Pancreas (tissue), 10 donors: ENCODE results near the gene KCNK16. TPM values are rescaled to one million over a fixed set of nuclear protein-coding genes. Genes with fewer than 3 reads are reported as not detected.

ENCODE experiments used
- ATAC-seq, 4 donors: fragments of 200-7000 bp; cut with Tn5 transposase; one replicate each; pipeline versions ENCODE4 v1.8.0 to v1.9.1; 2020; ENCODE audit warnings: mild to moderate bottlenecking in 4 of 4, moderate library complexity in 4 of 4
- DNase-seq, 6 donors: peaks; one replicate each; pipeline ENCODE4 v3.0.0-alpha.2; 2020
- FAIRE-seq: peaks from 2 replicates; lab custom pipeline; 2012; peaks lifted over from hg19 to GRCh38; lab: Jason Lieb, UNC
- H3K27ac ChIP-seq, 4 donors: fragments of 200-600 bp; sonication (generic); 1 replicate in 3 of 4; 2 replicates in 1 of 4; pipeline versions ENCODE4 v1.5.0 to v1.8.0; 2020
- H3K27me3 ChIP-seq, 4 donors: fragments of 200-600 bp; one replicate each; pipeline ENCODE4 v1.8.0; 2021
- H3K36me3 ChIP-seq, 3 donors: fragments of 200-600 bp; sonication (generic) in 1 of 3; one replicate each; pipeline versions ENCODE4 v1.5.0 to v1.8.0; 2020 to 2021
- H3K4me1 ChIP-seq, 3 donors: fragments of 200-600 bp; one replicate each; pipeline ENCODE4 v1.8.0; 2021
- H3K4me3 ChIP-seq, 4 donors: fragments of 200-600 bp; sonication (generic) in 2 of 4; one replicate each; pipeline versions ENCODE4 v1.5.0 to v1.8.0; 2020 to 2021
- H3K9me3 ChIP-seq, 4 donors: fragments of 200-600 bp; one replicate each; pipeline ENCODE4 v1.8.0; 2021
- WGBS, 2 donors: extraction: QIAGEN DNeasy Blood & Tissue Kit; methylation state at CpG; one replicate each; pipeline ENCODE4 v1.1.7; 2013; 5-methylcytosine and 5-hydroxymethylcytosine counted together
- intact Hi-C, 3 donors: fragments of 100-400 bp; cut with DNase I; formaldehyde crosslinking; loops; one replicate each; pipeline versions ENCODE4 v1.11.1 to v1.14.2; 2022
- polyA plus RNA-seq, 2 donors: library from polyadenylated mRNA; stranded (reverse); fragments of 200-250 nt; gene quantifications; one replicate each; pipeline ENCODE4 v1.2.3, GENCODE V29; 2013
- total RNA-seq, 6 donors: library from RNA; stranded (reverse); fragmentation: NEBNext Ultra II Directional in 4 of 6; extraction: Animal tissue kit (Norgen Biotek cat#: 25700) in 4 of 6; gene quantifications; one replicate each; pipeline versions ENCODE4 v1.2.1 to v1.2.4, GENCODE V29; 2021 to 2023
- TF ChIP-seq, protein P1 (sequence below), 4 donors: fragments of 200-600 bp; sonication (generic) in 3 of 4; IDR thresholded peaks; one replicate each; pipeline versions ENCODE4 v1.5.0 to v1.8.0; 2021; ENCODE audit warnings: antibody characterized with exemption in 4 of 4
- donor health status: healthy with polysubstance abuse.
- donor health status: DM: no; HTN: no; CAD: no; lungs with moderate emphysema.
- donor health status: DM: no; HTN: no; CAD: no.
- donor health status: control.
- donor health status: control.
- donor health status: Bipolar disorder and iron deficiency.
- donor health status: DM: yes; HTN: yes; CAD: no.
- donor health status: DM: no; HTN: no; CAD: no.
- donor health status: DM: no; HTN: no; CAD: no.
- donor health status: DM: yes; HTN: yes; CAD: no.

The KCNK16 gene
- total and polyA plus RNA-seq, 8 donors, result 1.7 to 121 (median 6.1) TPM

DNA sequence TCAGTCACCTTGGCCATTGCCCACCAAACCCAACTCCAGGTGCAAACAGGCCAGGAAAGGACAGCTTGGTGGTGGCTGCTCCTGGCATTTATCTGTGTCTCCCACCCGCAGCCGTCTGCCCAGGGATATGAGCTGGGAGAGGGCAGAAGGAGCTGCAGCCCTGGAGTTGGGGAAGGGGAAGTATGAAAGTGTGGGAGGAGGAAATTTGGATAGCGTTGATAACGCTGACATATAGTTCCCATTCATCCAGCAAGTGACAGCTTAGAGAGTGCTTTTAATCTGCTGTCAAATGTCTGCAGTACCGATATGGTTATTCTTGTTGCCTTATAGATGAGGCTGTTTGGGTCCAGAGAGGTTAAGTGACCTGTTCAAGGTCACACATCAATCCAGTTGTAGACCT is 741 bp downstream of the KCNK16 start:
- TF ChIP-seq, protein P1, sequence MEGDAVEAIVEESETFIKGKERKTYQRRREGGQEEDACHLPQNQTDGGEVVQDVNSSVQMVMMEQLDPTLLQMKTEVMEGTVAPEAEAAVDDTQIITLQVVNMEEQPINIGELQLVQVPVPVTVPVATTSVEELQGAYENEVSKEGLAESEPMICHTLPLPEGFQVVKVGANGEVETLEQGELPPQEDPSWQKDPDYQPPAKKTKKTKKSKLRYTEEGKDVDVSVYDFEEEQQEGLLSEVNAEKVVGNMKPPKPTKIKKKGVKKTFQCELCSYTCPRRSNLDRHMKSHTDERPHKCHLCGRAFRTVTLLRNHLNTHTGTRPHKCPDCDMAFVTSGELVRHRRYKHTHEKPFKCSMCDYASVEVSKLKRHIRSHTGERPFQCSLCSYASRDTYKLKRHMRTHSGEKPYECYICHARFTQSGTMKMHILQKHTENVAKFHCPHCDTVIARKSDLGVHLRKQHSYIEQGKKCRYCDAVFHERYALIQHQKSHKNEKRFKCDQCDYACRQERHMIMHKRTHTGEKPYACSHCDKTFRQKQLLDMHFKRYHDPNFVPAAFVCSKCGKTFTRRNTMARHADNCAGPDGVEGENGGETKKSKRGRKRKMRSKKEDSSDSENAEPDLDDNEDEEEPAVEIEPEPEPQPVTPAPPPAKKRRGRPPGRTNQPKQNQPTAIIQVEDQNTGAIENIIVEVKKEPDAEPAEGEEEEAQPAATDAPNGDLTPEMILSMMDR (IDR thresholded peaks at IDR 0.05), result no peak
- intact Hi-C loops, result no loop called here
- ATAC-seq, result no peak
- H3K27me3 ChIP-seq, result no peaks in the 10 kb centered on the region
- no peak overlapping the region for H3K27ac ChIP-seq
- no peaks in the 10 kb centered on the region for H3K4me1 ChIP-seq
- no peak for FAIRE-seq
- no peaks in the 10 kb centered on the region for H3K9me3 ChIP-seq
- peak in 1 of 6 donors; percentile 14 for DNase-seq
- WGBS, 2 donors, result 63 to 71% methylated on average over 5 of the region's 5 CpGs
- H3K4me3 ChIP-seq, result peak overlapping the region in 1 of 4 donors; percentile 7
- H3K36me3 ChIP-seq, result no peaks in the 10 kb centered on the region

DNA sequence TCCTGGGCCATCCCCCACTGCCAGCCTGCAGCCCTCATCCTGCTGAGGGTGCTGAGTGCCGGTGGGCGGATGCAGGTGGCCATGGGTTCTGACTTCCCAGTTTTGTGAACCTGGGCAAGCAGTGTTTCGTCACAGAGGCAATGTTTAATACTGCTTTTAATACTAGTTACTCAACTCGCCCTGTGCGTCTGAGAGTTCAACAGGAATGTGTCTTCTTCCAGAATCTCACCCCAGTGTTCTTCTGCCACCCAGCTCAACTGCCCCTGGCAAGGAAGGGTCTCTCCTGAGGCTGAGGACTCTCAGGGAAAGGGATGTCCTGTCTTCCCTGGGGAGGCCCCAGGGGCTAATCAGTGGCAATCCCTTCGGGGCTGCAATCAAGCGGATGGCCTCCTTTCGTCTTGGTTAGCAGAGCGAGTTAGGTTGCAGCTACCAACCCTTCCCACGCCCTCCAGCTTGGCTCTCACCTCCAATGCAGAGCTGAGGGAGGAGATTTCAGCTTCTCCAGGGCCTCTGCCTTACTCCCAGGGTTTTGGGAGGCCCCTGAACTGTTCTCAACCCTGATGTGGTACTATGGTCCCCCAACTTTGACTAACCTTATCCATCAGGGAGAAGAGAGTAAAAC is 2.0 kb downstream of the KCNK16 start:
- H3K9me3 ChIP-seq, result no peaks in the 10 kb centered on the region
- no peaks in the 10 kb centered on the region for H3K36me3 ChIP-seq
- FAIRE-seq (no peak), DNase-seq (no peak), ATAC-seq (peak in 2 of 4 donors; percentile 13 to 24)
- TF ChIP-seq, protein P1 (IDR thresholded peaks at IDR 0.05), result no peak
- peak overlapping the region in 1 of 4 donors; percentile 2 for H3K4me3 ChIP-seq
- 75 to 78% methylated on average over 10 of the region's 10 CpGs for WGBS, 2 donors
- no peak overlapping the region for H3K27ac ChIP-seq
- no peaks in the 10 kb centered on the region for H3K27me3 ChIP-seq
- intact Hi-C loops, result no loop called here
- H3K4me1 ChIP-seq, result no peaks in the 10 kb centered on the region

DNA sequence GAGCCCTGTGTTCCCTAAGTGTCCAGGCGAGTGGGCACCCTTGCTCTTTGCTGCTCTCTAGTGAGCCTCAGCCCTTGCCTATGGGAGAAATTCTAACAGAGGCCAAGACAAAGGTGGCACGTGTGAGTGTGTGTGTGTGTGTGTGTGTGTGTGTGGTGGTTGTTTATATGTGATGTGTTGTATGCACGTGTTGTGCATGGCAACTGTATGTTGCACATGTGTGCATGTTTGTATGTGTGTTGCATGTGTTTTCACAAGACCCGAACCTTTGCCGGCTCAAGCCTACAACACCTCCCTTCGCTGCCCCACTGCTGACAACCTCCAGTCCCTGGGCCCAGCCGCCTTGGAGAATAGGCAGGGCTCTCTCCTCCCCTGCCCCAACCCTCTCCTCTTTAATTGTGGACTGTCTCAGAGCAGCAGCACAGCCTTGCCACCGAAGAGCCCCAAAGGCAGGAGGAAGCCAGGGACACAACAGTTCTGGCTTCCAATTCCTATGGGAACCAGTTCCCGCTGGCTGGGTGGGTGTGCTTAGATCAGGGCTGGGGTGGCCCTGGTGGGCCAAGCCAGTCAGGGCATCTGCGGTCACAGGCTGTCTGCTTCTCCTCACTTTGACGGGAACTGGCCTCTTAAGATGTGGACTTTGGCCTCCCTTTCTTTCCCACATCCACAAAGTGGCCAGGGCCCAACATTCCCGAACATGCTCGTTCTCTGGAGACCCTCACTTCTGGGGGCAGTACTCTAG is 2.7 kb downstream of the KCNK16 start:
- H3K36me3 ChIP-seq, result no peaks in the 10 kb centered on the region
- H3K9me3 ChIP-seq, result no peaks in the 10 kb centered on the region
- no peak overlapping the region for H3K27ac ChIP-seq
- H3K4me1 ChIP-seq, result no peaks in the 10 kb centered on the region
- H3K4me3 ChIP-seq, result no peak overlapping the region
- DNase-seq (peak in 1 of 6 donors; percentile 28), FAIRE-seq (no peak), ATAC-seq (peak in 2 of 4 donors; percentile 24 to 67)
- TF ChIP-seq, protein P1 (IDR thresholded peaks at IDR 0.05), result no peak
- intact Hi-C loops, result loop anchor here in 2 of 3 donors (10.0 kb wide), 2 partner anchors 345 to 445 kb away; no protein-coding TSS in a partner anchor
- no peaks in the 10 kb centered on the region for H3K27me3 ChIP-seq
- WGBS, 2 donors, result 60 to 64% methylated on average over 13 of the region's 13 CpGs

DNA sequence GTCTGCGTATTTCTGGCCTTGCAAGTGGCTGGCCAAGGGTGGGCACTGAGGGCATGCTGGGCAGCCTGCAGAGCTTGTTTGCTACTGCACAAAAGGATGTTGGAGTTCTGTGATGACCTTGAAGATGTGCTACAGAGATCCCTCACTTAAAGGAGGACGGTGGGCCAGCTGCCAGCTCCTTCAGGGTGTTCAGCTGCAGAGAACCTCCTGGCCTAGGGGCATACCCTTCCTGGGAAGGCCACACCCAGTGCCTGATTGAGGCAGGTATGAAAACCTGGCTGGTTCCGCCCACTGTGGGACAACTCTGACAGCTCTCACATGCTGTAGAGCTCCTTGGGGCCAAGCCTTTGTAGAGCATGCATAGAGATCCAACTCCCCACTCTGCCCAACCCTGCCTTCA is 5.2 kb downstream of the KCNK16 start:
- Histone ChIP-seq H3K4me3 (no peak overlapping the region), H3K9me3 (no peaks in the 10 kb centered on the region), H3K27me3 (no peaks in the 10 kb centered on the region), H3K36me3 (no peaks in the 10 kb centered on the region), H3K27ac (no peak overlapping the region), H3K4me1 (peaks cover 0 to 3% (median 0%) of the 10 kb centered on the region in 3 donors)
- ATAC-seq, result no peak
- TF ChIP-seq, protein P1 (IDR thresholded peaks at IDR 0.05), result no peak
- FAIRE-seq, result no peak
- 82 to 93% methylated on average over 3 of the region's 3 CpGs for WGBS, 2 donors
- intact Hi-C loops, result loop anchor here in 2 of 3 donors (10.0 kb wide), 2 partner anchors 342 to 442 kb away; no protein-coding TSS in a partner anchor
- no peak for DNase-seq
